CD4-positive, alpha-beta T cell (primary cell): ENCODE data around the gene DIAPH2. TPM values are rescaled to one million over a fixed set of nuclear protein-coding genes. Genes with fewer than 3 reads are reported as not detected.

ENCODE experiments used
- ATAC-seq: fragments of 200-7000 bp; cut with Tn5 transposase; one replicate; pipeline ENCODE4 v1.10.0; 2022; ENCODE audit warnings: mild to moderate bottlenecking; ENCODE audit not compliant: poor library complexity
- CTCF ChIA-PET: fragments of 350-600 bp; sonication (Branson Sonifier 250); formaldehyde crosslinking; loops from one replicate; lab custom pipeline; 2021; ENCODE audit warnings: antibody characterized with exemption, inconsistent platforms; lab: Charles Lee
- POLR2A ChIA-PET: fragments of 350-600 bp; sonication (Branson Sonifier 250); formaldehyde crosslinking; loops from one replicate; lab custom pipeline; 2021; ENCODE audit warnings: antibody characterized with exemption, inconsistent platforms; lab: Charles Lee
- DNase-seq, 14 experiments: peaks; one replicate each; pipeline ENCODE4 v3.0.0-alpha.2; 2013 to 2020; ENCODE audit warnings: mixed read lengths in 2 of 14
- H3K27ac ChIP-seq, 2 donors: one replicate each; pipeline versions ENCODE4 v1.5.1 to v1.7.0; 2013; ENCODE audit warnings: low read length in 2 of 2, low read depth in 1 of 2, mild to moderate bottlenecking in 1 of 2
- H3K27me3 ChIP-seq, 2 experiments: 1 replicate in 1 of 2; 2 replicates in 1 of 2; pipeline versions ENCODE4 v1.6.1 to v1.7.0; 2013; ENCODE audit warnings: low read length in 2 of 2, control low read depth in 1 of 2, mild to moderate bottlenecking in 1 of 2, moderate library complexity in 1 of 2; ENCODE audit not compliant: insufficient read depth in 2 of 2, control insufficient read depth in 1 of 2
- H3K36me3 ChIP-seq: one replicate; pipeline ENCODE4 v1.6.1; 2013; ENCODE audit warnings: low read length, control low read depth; ENCODE audit not compliant: insufficient read depth
- H3K4me1 ChIP-seq: one replicate; pipeline ENCODE4 v1.6.1; 2013; ENCODE audit warnings: low read length, control low read depth; ENCODE audit not compliant: insufficient read depth
- H3K4me3 ChIP-seq: one replicate; pipeline ENCODE4 v1.5.1; 2013; ENCODE audit warnings: mild to moderate bottlenecking, low read length, moderate library complexity
- H3K9me3 ChIP-seq, 2 experiments: 1 replicate in 1 of 2; 2 replicates in 1 of 2; pipeline versions ENCODE4 v1.6.1 to v1.7.0; 2013; ENCODE audit warnings: low read length in 2 of 2, mild to moderate bottlenecking in 2 of 2, control low read depth in 1 of 2, moderate library complexity in 1 of 2; ENCODE audit not compliant: control insufficient read depth in 1 of 2, insufficient read depth in 1 of 2
- H3K27ac Mint-ChIP-seq: one replicate; pipeline ENCODE4 v1.8.0; 2020; ENCODE audit warnings: mixed read lengths
- H3K27me3 Mint-ChIP-seq: one replicate; pipeline ENCODE4 v1.8.0; 2021; ENCODE audit warnings: mixed read lengths
- H3K36me3 Mint-ChIP-seq: one replicate; pipeline ENCODE4 v1.8.0; 2021; ENCODE audit warnings: low read depth, mixed read lengths
- H3K4me1 Mint-ChIP-seq: one replicate; pipeline ENCODE4 v1.8.0; 2021; ENCODE audit warnings: low read depth, mixed read lengths
- H3K4me3 Mint-ChIP-seq: one replicate; pipeline ENCODE4 v1.8.0; 2020; ENCODE audit warnings: mild to moderate bottlenecking, mixed read lengths
- H3K9me3 Mint-ChIP-seq: one replicate; pipeline ENCODE4 v1.8.0; 2020; ENCODE audit warnings: mixed read lengths
- CTCF ChIP-seq: fragments of 200-600 bp; IDR thresholded peaks from one replicate; pipeline ENCODE4 v1.8.0; 2022; ENCODE audit warnings: antibody characterized with exemption, mild to moderate bottlenecking
- intact Hi-C, 2 experiments: fragments of 100-400 bp; cut with DNase I in 1 of 2; cut with micrococcal nuclease in 1 of 2; formaldehyde crosslinking; loops; one replicate each; pipeline versions ENCODE4 v1.15.1 to v1.9.0; 2023 to 2025; cut with DNase I, micrococcal nuclease
- total RNA-seq, 174 experiments: library from RNA in 2 of 174; stranded (reverse) in 2 of 174; gene quantifications; one replicate each; pipeline ENCODE4 v1.2.3 and lab custom pipeline; 2021 to 2026

Gene DIAPH2
- total RNA-seq, 2 experiments from 2014 or later = 11.4 to 11.7 TPM

GRCh38 chrX:97605271-97605670 lies 920.6 kb downstream of the DIAPH2 start:
- H3K27ac ChIP-seq = no peak overlapping the region
- intact Hi-C loops = no loop called here
- CTCF ChIA-PET = no interaction called here
- no peaks in the 10 kb centered on the region for H3K4me1 Mint-ChIP-seq
- H3K27ac Mint-ChIP-seq = no peak overlapping the region
- no peaks in the 10 kb centered on the region for H3K4me1 ChIP-seq
- POLR2A ChIA-PET = no interaction called here
- H3K4me3 Mint-ChIP-seq = no peak overlapping the region
- no peak for DNase-seq
- no peaks in the 10 kb centered on the region for H3K36me3 Mint-ChIP-seq
- no peaks in the 10 kb centered on the region for H3K27me3 ChIP-seq
- no peak overlapping the region for H3K4me3 ChIP-seq
- TF ChIP-seq CTCF = no peak
- H3K36me3 ChIP-seq = no peaks in the 10 kb centered on the region
- H3K9me3 ChIP-seq = no peaks in the 10 kb centered on the region
- no peaks in the 10 kb centered on the region for H3K27me3 Mint-ChIP-seq
- no peaks in the 10 kb centered on the region for H3K9me3 Mint-ChIP-seq
- ATAC-seq = no peak

GRCh38 chrX:97609357-97609756 lies 924.7 kb downstream of the DIAPH2 start:
- no peak overlapping the region for H3K27ac ChIP-seq
- Mint-ChIP-seq H3K27ac (no peak overlapping the region), H3K36me3 (no peaks in the 10 kb centered on the region), H3K4me1 (no peaks in the 10 kb centered on the region), H3K4me3 (no peak overlapping the region), H3K27me3 (no peaks in the 10 kb centered on the region), H3K9me3 (no peaks in the 10 kb centered on the region)
- no peaks in the 10 kb centered on the region for H3K36me3 ChIP-seq
- CTCF ChIA-PET = no interaction called here
- TF ChIP-seq CTCF = no peak
- no peaks in the 10 kb centered on the region for H3K27me3 ChIP-seq
- ATAC-seq = no peak
- DNase-seq = no peak
- H3K4me1 ChIP-seq = no peaks in the 10 kb centered on the region
- no peak overlapping the region for H3K4me3 ChIP-seq
- no peaks in the 10 kb centered on the region for H3K9me3 ChIP-seq
- POLR2A ChIA-PET = no interaction called here
- intact Hi-C loops = no loop called here

- ChIA-PET CTCF (no interaction called here), POLR2A (no interaction called here)
- intact Hi-C loops = no loop called here
- no peak overlapping the region for H3K27ac Mint-ChIP-seq
- no peaks in the 10 kb centered on the region for H3K36me3 Mint-ChIP-seq
- no peaks in the 10 kb centered on the region for H3K27me3 Mint-ChIP-seq
- Histone ChIP-seq H3K4me1 (no peaks in the 10 kb centered on the region), H3K9me3 (no peaks in the 10 kb centered on the region), H3K4me3 (no peak overlapping the region), H3K36me3 (no peaks in the 10 kb centered on the region), H3K27ac (no peak overlapping the region), H3K27me3 (no peaks in the 10 kb centered on the region)
- no peak for ATAC-seq
- H3K4me3 Mint-ChIP-seq = no peak overlapping the region
- H3K4me1 Mint-ChIP-seq = no peaks in the 10 kb centered on the region
- TF ChIP-seq CTCF = no peak
- no peaks in the 10 kb centered on the region for H3K9me3 Mint-ChIP-seq
- no peak for DNase-seq
Observed at GRCh38 chrX:97609938-97610337, 925.3 kb downstream of the DIAPH2 start.
